HepG2 (cell line): Measurements from ENCODE around the gene CDHR5. TPM values are rescaled to one million over a fixed set of nuclear protein-coding genes. Genes with fewer than 3 reads are reported as not detected.
A peak's percentile ranks its signal among the peaks of the same experiment; 100 is the strongest.

ENCODE experiments used
- ERF ChIP-seq: IDR thresholded peaks from 2 replicates; pipeline ENCODE4 v1.6.1; 2018; ENCODE audit warnings: missing biosample characterization, missing genetic modification reagents
- FOXA3 ChIP-seq: IDR thresholded peaks from 2 replicates; pipeline ENCODE4 v1.6.1; 2016; ENCODE audit warnings: missing genetic modification reagents, missing compliant biosample characterization
- FOXP4 ChIP-seq: sonication (generic); formaldehyde crosslinking; IDR thresholded peaks from 2 replicates; pipeline ENCODE4 v1.4.0; 2020; ENCODE audit warnings: missing genetic modification reagents
- GABPB1 ChIP-seq: IDR thresholded peaks from 2 replicates; pipeline ENCODE4 v1.6.1; 2016; ENCODE audit warnings: mild to moderate bottlenecking, missing genetic modification reagents, moderate library complexity, missing compliant biosample characterization
- HNF1A ChIP-seq, 2 experiments: sonication (generic) in 1 of 2; formaldehyde crosslinking in 1 of 2; IDR thresholded peaks; 2 replicates each; pipeline versions ENCODE4 v1.4.0 to v1.6.1; 2016 to 2020; ENCODE audit warnings: borderline replicate concordance in 1 of 2, low read depth in 1 of 2, mild to moderate bottlenecking in 1 of 2, missing genetic modification reagents in 1 of 2
- KDM1A ChIP-seq: IDR thresholded peaks from 2 replicates; pipeline ENCODE4 v1.6.1; 2016; ENCODE audit warnings: missing compliant biosample characterization
- NFIB ChIP-seq: sonication (generic); formaldehyde crosslinking; IDR thresholded peaks from 2 replicates; pipeline ENCODE4 v1.9.0; 2021; ENCODE audit warnings: missing genetic modification reagents, mild to moderate bottlenecking, borderline replicate concordance
- THAP7 ChIP-seq: sonication (generic); formaldehyde crosslinking; IDR thresholded peaks from 2 replicates; pipeline ENCODE4 v1.8.1; 2023; ENCODE audit warnings: mild to moderate bottlenecking, missing genetic modification reagents
- ZBTB7B ChIP-seq: sonication (generic); formaldehyde crosslinking; IDR thresholded peaks from 2 replicates; pipeline ENCODE4 v1.4.0; 2020; ENCODE audit warnings: missing genetic modification reagents
- ZGPAT ChIP-seq: IDR thresholded peaks from 2 replicates; pipeline ENCODE4 v1.6.1; 2016; ENCODE audit warnings: mild to moderate bottlenecking
- ZHX2 ChIP-seq, 2 experiments: sonication (generic) in 1 of 2; formaldehyde crosslinking in 1 of 2; IDR thresholded peaks; 2 replicates each; pipeline versions ENCODE4 v1.6.1 to v1.9.0; 2014 to 2022; ENCODE audit warnings: antibody characterized with exemption in 1 of 2, borderline replicate concordance in 1 of 2, inconsistent platforms in 1 of 2, low read depth in 1 of 2, missing genetic modification reagents in 1 of 2
- ZNF558 ChIP-seq: sonication (generic); formaldehyde crosslinking; IDR thresholded peaks from 2 replicates; pipeline ENCODE4 v1.9.0; 2022; ENCODE audit warnings: mild to moderate bottlenecking, missing genetic modification reagents, borderline replicate concordance
- ZNF672 ChIP-seq: sonication (generic); formaldehyde crosslinking; IDR thresholded peaks from 2 replicates; pipeline ENCODE4 v1.8.1; 2022; ENCODE audit warnings: missing genetic modification reagents
- ZNF782 ChIP-seq: sonication (generic); formaldehyde crosslinking; IDR thresholded peaks from 2 replicates; pipeline ENCODE4 v1.4.0; 2020; ENCODE audit warnings: missing genetic modification reagents, mild to moderate bottlenecking, borderline replicate concordance
- polyA plus RNA-seq, 8 experiments: library from polyadenylated mRNA; depleted of rRNA in 3 of 8; stranded (reverse) in 7 of 8; unstranded in 1 of 8; fragments of >200 nt; fragmentation: Illumina TruSeq in 4 of 8; extraction: Trizol in 4 of 8; gene quantifications; 2 replicates each; pipeline versions ENCODE4 v1.2.1 to v1.2.3, GENCODE V29; 2011 to 2016; ENCODE audit warnings: low read depth in 4 of 8, missing spikeins in 1 of 8, mixed read lengths in 1 of 8; ENCODE audit not compliant: insufficient read depth in 1 of 8
- total RNA-seq, 5 experiments: library from RNA; depleted of rRNA; stranded (reverse); fragments of >200 nt; fragmentation: Illumina TruSeq; extraction: Trizol; gene quantifications; 2 replicates each; pipeline ENCODE4 v1.2.3, GENCODE V29; 2016; ENCODE audit warnings: low read depth in 1 of 5

Gene CDHR5
- total and polyA plus RNA-seq, 2 of the 13 experiments (the other 11 are each of a cell fraction or from before 2014, with no cell fraction given): 0.46 to 0.71 TPM

- TF ChIP-seq FOXP4 (peak; percentile 53; the same call in 1 of the 2 replicates), ZNF782 (CRISPR knock-in tag) (no peak; the same call in 1 of the 2 replicates), GABPB1 (peak; percentile 50; the same call in 1 of the 2 replicates), ERF (CRISPR knock-in tag) (peak; percentile 80; the same call in 1 of the 2 replicates), ZNF672 (CRISPR knock-in tag) (no peak), NFIB (CRISPR knock-in tag) (no peak), HNF1A (IDR thresholded peaks at IDR 0.05; ENCODE audit: low read depth) (no peak), HNF1A (CRISPR knock-in tag; IDR thresholded peaks at IDR 0.05; ENCODE audit: borderline replicate concordance) (no peak), ZBTB7B (peak; percentile 52; the same call in 1 of the 2 replicates), ZGPAT (CRISPR knock-in tag) (peak; percentile 85), THAP7 (CRISPR knock-in tag) (0 out of 2 replicates have a peak, but pooled peaks have one; percentile 51), ZNF558 (no peak), KDM1A (CRISPR knock-in tag) (0 out of 2 replicates have a peak, but pooled peaks have one; percentile 15), FOXA3 (CRISPR knock-in tag) (peak; percentile 72), ZHX2 (IDR thresholded peaks at IDR 0.05; ENCODE audit: low read depth) (no peak), ZHX2 (CRISPR knock-in tag; IDR thresholded peaks at IDR 0.05; ENCODE audit: borderline replicate concordance) (no peak)
Observed at GRCh38 chr11:587978-588380, 36.8 kb downstream of the CDHR5 start (continued).
